H1 (cell line): ENCODE data around the gene DENND1A. TPM values are rescaled to one million over a fixed set of nuclear protein-coding genes. Genes with fewer than 3 reads are reported as not detected.

Experiments
- RAD21 ChIP-seq, 2 experiments: IDR thresholded peaks in 1 of 2; conservative IDR thresholded peaks in 1 of 2; 2 replicates each; pipeline ENCODE4 v1.6.1; 2011; ENCODE audit warnings: low read depth in 2 of 2, low read length in 2 of 2, improper control_type of control experiment in 1 of 2, inconsistent platforms in 1 of 2, mild to moderate bottlenecking in 1 of 2, moderate library complexity in 1 of 2
- polyA plus RNA-seq, 7 experiments: library from polyadenylated mRNA; depleted of rRNA in 3 of 7; stranded (reverse) in 5 of 7; unstranded in 2 of 7; fragments of >200 nt in 5 of 7; fragments of 200-250 nt in 2 of 7; gene quantifications; 1 replicate in 5 of 7; 2 replicates in 1 of 7; 4 replicates in 1 of 7; pipeline versions ENCODE4 v1.2.1 to v1.2.3, GENCODE V29; 2011 to 2013; ENCODE audit warnings: missing spikeins in 2 of 7, mixed read lengths in 2 of 7
- total RNA-seq: library from RNA; stranded (reverse); fragmentation: NEBNext Ultra II Directional; extraction: Animal tissue kit (Norgen Biotek cat#: 25700); gene quantifications from 2 replicates; pipeline ENCODE4 v1.2.1, GENCODE V29; 2021

The DENND1A gene
- total and polyA plus RNA-seq, 2 of the 8 experiments (the other 6 are each of a cell fraction or from before 2014, with no cell fraction given) = 24.1 to 26.4 TPM

DNA sequence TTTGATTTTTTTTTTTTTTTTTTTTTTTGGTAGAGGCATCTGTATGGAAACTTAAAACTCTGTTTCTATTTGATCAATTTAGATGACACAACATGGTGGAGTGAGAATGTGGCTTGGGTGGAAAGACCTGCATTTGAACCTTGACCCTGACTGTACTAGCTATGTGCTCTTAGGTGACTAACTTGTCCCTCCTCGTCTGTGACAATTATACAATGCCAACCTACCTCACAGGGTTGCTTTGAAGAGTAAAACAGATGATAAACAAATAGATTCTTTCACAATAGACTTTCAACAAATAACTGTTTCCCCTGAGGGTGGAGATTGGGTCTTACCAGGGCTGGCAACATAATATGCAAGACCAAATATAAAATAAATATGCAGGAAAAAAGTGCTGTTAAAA, 464.6 kb downstream of the DENND1A start (continued):
- TF ChIP-seq RAD21 (IDR thresholded peaks at IDR 0.05 in 1 of 2, conservative IDR thresholded peaks at IDR 0.05 in 1 of 2; ENCODE audit: low read depth in 2 of 2, low read length in 2 of 2) = no peak
- TF ChIP-seq, all 59 proteins: peak for 0
